Measurements from ENCODE around the gene TMEM150B.

Gene TMEM150B

DNA sequence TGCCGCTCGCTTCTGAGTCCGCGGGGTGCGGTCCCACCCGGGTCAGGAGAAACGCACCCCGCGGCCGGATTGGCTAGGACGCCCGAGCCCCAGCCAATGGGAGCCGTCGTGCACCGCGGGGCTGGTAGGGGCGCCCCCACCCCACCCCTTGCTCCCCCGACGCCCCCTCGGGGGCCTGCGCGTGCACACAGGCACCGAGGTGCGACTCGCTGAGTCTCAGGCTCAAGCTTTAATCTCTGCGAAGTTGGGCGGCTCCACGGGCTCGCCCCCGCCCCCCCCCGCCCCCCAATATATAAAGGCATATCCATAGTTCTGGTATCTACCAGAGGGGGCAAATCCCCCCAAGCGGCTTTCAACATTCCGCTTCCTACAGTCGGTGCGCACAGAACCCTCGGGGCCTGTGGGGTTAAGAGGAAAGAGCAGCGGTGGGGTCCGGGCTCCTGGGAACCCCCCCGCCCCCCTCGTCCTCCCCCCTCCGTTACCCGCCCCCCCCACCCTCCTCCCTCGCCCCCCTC lies 29.6 kb upstream of the TMEM150B start, which contains the start of gene COX6B2:
Gene COX6B2, minus strand, starts transcription at position 22 of the 515 bp plus-strand sequence. CDS start 198 bp downstream, outside the sequence.
- no peak for DNase-seq

DNA sequence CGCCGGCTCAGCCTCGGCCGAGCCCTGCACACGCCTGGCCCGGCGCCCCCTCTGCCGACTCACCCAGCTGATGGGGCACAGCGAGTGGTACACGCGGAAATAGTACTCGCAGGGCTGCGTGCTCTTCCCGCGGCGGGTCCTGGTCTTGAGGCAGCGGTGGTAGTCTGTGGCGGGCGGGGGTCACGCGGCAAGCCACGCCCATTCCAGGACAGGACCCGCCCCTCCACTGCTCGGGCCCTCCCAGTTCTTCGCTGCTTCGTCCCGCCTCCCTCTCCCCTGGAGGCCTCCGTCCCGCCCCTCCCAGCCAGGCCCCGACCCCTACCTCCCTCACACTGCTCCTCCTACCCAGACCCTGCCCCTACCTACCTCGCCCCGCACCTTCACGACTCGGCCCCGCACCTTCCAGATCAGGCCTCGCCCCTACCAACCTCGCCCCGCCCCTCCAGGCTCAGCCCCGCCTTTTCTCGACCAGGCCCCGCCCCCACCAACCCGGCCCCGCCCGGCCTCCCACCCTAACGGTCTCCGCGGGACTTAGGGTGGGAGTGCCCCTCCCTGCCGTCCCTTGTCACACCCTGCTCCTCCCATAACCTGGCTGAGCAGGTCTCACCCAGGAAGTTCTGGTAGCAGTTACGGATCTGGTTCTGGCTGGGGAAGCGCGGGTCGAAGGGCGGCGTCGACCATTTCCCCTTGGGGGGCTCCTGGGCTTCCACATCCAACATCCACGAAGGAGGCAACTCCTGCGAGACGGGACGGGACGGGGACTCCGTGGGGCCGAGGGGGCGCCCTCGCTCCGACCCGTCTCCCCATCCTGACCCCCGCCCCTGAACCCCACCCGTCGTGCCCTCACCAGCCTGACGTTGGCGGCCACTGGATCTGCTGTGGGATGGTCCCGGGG lies 28.9 kb upstream of the TMEM150B start:
- DNase-seq, result peak; percentile 68

DNA sequence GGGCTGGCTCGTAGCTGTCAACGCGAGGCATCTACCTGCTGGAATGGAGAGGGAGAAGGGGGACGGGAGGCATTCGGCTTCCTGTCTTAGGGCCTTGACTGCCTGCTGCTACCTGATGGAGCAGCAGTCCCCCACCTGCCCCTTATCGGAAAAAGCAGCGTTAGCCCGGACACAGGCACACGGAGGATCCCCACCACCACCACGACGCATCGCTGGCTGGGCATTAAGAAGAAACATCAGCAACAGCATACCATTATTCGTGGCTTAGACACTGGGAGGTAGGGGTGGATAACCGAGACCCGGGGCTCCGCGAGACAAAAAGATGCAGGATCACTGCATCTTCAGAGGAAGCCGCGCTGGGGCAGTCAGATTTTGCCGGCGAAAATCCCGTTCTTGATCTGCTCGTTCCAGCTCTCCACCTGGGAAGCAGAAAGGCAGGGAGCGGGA lies 28.2 kb upstream of the TMEM150B start:
- DNase-seq, result no peak

DNA sequence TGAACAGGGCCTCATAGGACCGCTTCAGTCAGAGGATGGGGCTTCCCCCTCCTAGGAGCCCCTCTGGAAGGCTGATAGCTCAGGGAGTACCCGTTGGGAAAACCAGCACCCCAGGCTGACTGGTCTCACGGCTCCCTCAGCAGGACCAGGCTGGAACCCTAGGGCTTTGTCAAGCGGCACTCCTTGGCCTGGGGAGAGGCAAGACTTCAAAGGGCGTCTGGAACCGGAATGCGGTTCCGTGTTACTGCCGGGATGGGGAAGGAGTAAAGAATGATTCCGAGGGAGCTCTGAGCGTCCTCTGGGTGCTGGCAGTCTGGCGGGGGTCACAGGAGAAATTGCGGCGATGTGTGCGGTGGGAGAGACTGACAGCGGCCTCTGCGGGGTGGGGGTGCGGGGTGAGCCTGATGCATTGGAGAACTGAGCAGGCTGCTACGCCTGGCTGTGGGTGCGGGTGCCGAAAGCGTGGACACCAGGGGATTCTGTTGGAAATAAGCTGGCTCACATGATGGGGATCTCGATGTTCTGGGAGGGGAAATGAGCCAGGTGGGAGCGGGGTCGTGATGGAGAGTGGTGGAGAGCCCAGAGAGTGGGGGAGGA lies 27.5 kb upstream of the TMEM150B start:
- no peak for DNase-seq

DNA sequence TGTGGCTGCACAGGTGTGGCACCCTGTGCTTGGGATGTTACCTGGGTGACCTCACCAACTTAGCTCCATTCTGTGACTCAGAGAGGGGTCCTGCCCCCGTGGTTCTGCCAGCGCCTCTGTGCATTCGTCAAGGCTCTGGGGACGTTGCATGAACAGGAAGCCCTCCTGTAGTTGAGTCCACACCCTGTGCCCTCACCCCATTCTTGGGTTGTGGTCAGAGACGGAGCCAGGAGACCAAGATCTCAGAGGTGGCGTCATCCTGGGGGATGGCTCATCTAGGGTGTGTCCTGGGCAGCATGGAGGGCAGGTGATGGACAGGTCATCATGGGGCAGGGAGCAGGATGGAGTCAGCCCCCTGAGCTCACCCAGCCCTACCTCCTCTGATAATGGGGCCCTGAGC lies 26.9 kb upstream of the TMEM150B start:
- DNase-seq, result no peak

DNA sequence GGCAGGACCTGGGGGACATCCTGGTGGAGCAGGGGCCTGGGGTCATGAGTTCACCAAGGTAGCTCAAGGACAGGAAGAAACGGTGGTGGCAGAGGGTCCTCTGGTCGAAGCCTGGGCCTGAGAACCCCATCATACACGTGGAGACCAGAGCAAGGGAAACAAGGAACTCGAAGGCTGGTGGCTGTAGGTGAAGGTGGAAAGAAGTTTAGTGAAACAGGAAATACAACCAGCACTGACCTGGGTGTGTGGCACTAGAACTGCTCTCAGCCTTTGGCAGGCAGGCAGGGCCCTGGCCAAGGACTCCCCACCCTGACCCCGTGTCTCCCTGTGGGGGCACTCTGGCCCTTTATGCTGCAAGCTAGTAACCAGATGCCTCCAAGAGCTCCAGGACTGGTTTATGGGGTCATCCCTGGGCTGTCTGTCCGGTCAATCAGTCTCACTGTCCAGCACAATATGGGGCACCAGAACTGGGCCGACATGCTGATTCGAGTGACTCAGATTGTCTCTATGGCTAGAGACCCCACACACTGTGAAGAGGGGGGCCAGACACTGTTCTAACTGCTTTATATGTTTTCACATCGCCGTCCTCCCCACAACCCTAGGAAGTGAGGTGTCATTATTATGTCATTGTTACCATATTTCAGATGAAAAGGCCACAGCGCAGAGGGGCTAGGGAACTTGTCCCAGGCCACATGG lies 25.6 kb upstream of the TMEM150B start:
- no peak for DNase-seq

DNA sequence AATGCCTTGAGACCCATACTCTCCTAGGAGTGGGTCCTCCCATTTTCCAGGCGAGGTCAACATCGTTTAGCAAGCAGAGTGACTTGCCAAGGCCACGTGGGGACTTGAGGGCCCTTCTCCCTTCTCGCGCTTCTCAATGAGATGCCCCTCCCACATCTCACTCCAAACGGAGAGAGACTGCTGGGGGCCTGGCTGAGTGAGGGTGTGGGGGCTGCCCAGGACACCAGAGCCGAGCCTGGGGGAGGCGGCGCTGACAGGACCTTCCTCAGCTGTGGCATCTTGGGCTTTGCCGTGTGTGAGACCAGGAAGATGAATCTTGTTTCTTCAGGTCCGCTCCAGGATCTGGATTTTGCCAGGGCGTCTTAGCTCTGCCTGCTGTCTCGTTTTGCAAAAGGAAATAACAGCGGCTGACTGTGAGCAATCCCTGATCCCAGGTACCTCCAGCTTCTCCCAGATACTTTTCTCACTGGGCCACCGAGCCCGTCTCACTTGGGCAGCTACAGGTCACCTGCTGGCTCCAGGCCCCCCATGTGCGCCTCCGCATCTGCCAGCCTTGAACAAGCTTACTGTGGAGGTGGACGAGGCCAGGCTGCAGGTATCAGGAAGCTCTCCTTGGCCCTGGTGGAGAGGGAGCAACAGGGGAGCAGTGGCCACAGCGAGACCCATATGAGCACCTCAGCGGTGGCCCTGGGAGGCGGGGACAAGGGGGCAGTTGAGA lies 23.3 kb upstream of the TMEM150B start:
- DNase-seq, result no peak

DNA sequence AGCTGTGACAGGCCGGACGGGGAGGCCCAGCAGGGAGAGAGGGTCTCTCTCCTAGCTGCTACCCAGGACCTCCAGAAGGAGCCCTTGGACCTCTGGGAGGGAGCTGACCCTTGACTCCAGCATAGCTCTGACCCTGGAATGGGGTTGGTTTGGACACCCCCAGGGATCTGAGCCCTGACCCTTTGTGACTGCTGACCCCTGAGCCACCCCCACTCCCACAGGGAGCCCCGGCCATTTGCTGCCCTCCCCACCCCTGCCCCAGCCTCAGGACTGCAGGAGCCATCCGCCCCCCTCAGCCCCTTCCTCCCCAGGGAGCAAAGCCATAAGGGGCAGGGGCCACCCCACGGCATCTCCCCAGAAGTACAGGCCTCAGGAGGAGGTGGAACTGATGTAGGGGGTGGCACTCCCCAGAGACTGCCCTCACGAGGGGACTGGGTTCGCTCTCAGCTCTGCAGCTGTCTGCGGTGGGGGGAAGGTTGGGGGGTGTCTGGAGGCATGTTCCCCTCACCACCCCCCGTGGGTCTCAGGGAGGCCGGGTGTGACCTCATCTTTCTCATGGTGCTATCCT lies 22.4 kb upstream of the TMEM150B start:
- no peak for DNase-seq

DNA sequence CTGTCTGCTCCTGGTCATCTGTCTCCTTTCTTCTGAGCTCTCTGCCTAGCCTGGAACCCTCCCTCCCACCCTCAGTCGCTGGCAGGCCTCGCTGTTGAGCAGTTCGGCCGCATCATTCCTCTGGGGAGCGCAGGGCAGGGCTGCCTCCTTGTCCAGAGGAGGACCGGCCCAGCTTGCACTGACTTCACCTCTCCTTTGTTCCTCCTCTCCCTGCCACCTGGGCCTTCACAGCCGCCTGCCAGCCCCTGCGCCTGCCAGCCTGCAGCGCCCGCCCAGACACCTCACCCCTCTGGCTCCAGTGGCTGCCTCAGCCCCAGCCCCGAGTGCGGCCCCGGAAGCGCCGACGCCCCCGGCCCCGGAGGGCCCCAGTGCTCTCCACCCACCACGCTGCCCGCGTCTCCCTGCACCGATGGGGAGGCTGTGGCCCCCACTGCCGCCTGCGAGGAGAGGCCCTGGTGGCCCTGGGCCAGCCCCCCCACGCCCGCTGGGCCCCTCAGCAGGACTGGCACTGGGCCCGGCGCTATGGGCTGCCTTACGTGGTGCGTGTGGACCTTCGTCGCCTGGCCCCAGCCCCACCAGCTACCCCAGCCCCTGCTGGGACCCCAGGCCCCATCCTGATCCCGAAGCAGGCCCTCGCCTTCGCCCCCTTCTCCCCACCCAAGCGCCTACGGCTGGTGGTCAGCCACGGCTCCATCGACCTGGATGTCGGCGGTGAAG lies 21.7 kb upstream of the TMEM150B start:
- no peak for DNase-seq

DNA sequence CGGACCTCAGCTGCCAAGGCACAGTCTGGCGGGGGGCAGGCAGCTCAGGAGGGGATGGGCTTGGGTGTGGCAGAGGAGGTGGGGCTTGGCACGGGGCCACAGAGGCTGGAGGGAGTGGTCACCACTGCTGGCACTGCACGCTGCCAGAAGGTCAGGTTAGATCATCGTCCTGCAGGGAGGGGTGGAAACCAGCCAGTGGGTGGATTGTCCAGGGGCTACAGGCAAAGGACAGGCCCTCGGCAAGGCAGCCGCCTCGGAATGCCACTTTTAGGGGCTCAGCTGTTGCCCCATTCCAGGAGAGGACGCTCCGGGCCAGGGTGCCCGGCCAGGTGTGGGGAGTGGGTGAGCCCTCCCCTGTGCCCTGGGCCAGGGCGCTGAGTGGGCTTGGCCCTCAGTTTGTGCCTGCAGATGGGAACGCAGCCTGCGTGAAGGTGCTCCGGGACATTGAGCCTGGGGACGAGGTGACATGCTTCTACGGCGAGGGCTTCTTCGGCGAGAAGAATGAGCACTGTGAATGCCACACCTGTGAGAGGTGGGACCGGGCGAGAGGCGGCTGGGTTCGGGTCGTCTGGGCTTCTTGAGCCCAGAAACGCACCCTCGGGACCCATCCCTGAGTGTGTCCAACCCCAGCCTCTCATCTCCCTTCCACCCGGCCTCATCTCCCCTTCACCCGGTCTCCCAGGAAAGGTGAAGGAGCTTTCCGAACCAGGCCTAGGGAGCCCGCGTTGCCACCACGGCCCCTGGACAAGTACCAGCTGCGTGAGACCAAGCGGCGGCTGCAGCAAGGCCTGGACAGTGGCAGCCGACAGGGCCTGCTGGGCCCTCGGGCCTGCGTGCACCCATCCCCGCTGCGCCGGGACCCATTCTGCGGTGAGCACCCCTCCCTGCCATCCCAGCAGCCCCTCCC lies 20.9 kb upstream of the TMEM150B start:
- DNase-seq, result peak; percentile 71

DNA sequence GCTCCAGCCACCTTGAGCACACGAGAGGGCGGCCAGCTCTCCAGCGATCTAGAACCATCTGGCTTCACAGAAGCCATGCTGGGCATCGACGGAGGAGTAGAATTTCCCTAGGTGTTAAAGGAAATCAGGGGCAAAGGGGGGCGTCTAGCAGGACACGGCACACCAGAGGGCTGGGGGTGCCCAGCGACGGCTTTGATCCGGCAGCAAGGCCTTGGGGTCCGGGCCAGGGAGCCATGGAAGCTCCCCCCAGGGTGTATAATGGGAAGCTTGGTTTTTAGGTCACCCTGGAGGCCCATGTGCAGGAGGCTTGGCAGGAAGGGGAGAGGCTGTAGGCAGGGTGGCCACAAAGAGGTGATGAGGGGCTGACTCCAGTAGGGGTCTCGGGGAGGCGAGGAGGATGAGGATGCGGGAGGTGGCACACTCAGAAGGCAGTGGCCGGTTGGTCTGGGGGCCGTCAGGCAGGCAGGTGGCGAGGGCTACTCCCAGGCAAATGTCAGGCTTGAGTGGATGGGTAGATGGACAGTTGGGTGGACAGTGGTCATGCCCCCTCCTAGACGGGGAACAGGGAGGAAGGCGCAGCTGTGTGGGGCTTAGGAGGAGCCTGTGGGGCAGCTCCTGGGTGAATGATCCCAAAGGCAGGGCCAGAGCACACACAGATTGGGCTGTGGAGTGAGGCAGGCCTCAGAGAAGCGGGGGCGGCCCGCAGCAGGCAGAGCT lies 20.1 kb upstream of the TMEM150B start:
- DNase-seq, result no peak

DNA sequence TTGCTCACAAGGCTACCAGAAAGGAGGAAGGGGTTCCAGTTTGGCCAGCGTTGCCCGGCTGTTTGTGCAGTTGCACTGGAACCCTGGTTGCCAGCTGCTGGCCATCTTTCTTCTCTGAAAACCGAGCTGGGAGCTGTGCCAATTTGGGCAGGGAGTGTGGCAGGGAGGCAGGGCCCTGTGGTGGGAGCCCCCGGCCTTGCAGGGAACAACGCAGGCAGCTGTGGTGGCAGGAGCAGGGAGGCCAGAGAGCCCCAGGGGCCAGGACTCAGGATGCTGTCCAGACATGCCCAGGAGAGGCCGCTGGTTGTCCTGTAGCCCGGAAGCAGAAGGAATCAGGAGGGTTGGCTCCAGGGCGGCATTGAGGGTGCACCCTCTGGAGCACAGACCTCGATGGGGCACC lies 19.3 kb upstream of the TMEM150B start:
- peak; percentile 50 for DNase-seq

DNA sequence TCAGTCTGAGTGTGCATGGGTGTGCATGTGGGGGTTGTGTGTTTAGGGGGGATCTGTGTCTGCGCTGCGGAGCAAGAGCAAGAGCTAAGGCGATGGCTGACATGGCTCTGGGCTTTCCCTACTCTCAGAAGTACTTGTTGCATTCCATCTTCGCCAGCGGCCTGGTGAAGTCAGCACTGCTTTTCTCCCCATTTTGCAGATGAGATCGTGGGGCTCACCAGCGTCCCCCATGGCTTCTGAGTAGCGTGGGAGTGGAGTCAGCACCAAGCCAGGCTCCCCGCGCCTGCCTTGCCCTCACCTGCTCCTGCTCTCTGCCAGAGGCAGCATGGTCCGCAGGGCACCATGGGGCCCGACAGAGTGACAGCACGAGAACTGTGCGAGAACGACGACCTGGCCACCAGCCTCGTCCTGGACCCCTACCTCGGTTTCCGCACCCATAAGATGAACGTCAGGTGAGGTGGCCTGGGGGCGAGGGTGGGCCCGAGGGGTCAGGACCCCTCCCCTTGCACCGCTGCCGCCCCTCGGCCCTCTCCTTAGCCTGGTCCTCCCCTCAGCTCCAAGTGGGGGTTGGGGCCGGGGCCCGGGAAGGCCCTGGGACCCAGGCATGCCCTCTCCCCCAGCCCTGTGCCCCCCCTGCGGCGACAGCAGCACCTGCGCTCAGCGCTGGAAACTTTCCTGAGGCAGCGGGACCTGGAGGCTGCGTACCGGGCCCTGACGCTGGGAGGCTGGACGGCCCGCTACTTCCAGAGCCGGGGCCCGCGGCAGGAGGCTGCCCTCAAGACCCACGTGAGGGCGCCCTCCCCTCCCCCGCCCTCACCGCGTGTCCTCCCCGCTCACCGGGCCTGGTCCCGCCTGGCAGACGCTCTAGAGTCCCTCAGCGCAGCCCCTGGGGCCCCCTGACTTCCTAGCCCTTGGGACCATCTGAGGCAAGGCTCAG lies 16.7 kb upstream of the TMEM150B start:
- no peak for DNase-seq

DNA sequence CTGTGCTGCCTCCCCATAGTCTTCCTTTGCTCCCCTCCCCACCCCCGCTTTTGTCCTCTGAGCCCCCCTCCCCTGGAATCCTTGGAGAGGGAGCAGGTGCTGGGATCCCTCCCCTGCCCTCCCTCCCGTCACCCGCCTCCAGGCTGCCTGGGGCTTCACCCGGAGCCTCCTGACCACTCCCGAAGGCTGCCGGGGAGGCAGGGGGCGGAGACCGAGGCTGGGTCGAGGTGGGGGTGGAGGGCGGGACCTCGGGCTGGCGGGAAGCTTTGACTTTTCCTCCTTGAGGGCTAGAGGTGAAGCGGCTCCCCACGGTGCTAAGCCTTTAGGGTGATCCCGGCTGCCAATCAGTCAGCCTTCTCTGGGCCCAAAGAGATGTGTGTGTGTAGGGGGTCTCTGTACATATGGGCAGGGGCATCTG lies 16.0 kb upstream of the TMEM150B start:
- DNase-seq, result peak; percentile 88

DNA sequence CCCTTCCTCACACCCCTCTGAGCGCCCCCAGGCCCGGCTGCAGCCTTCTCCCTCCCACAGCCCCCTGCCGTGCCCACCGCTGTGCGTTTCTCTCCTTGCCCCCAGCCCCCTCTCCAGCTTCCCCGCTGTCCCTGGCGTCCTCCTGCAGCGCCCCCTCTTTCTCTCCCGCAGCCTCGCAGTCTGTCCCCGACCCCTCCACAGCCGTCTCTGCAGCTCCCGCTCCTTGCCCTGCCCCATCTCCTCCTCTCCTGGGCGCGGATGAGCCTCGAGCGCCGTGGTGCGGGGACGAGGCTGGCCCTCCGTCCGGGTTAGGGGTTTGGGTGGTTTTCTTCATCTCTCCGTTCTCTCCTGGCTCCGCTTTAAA lies 15.6 kb upstream of the TMEM150B start:
- peak; percentile 67 for DNase-seq

DNA sequence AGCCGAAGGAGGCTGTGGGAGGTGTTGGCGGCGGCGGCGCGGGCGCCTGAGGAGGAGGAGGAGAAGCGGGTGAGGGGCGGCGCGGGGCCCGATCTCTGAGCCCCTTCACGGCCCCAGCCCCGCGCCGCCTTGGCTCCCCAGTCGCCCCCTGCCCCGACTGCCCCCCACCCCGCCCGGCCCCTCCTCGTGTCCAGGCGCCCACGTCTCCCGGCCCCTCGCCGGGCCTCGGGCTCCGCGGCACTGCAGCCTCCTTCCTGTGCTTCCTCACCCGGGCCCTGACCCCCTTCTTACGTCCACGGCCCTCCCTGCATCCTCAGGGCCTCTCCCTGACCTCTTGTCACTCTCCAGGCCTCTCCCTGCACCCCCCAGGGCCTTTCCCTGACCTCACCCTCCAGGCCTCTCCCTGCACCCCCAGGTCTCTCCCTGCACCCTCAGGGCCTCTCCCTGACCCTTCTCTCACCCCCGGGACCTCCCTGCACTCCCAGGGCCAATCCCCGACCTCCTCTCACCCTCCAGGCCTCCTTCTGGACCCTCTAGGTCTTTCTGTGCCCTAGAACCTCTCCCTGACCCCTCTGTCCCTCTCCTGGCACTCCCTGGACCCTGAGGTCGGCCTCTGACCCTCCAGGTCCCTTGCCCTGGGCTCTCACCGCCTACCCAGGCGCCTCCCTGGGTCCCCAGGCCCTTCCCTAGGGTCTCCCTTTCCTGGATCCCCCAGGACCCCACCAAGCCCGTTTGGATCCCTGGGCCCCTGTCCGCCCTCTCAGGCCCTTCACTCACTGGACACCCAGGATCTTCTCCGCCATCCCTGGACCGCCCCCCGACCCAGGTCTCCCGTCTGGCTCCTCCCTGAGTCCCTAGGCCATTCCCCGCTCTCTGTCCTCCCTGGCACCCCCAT lies 15.0 kb upstream of the TMEM150B start:
- DNase-seq, result peak; percentile 45

DNA sequence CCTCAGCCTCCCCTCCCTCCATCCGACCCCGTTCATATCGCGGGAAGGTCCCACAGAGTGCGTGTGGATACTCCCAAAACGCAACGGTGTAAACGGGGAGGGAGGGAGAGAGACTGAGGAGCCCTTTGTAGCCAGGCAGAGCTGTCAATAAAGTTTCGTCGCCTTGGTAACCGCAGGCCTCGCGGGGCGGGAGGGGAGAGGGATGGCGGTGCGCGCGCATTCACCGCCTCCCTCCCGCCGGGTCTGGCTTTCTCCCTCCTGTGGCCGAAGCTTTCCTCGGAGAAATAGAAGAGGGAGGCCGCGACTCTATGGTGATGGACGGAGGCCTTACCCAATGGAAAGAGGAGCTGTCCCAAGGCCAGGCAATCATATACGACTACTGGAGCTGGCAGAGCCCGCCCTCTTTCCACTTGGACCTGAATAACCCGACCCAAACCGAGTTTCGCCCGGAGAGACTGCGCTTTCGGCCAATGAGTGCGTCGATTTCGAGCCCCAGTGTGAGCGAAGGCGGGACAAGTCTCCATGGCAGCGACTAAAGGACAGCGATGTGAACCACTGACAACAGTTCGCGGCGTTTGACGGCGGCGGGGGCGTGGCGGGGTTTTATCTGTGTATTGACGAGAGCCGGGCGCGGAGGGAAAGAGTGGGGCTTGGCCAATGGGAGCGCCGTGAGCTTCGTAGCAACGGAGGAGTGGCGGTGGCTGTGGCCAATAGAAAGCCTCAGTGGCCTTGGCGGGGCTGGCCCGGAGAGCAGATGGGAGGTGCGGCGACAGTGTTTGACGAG lies 14.2 kb upstream of the TMEM150B start, which contains the start of gene KMT5C:
Gene KMT5C, plus strand, starts transcription at position 772 of the 784 bp plus-strand sequence. CDS start 2,061 bp downstream, outside the sequence.
- DNase-seq, result peak; percentile 100
